ENCODE measurements around the gene ALDH16A1. TPM values are rescaled to one million over a fixed set of nuclear protein-coding genes. Genes with fewer than 3 reads are reported as not detected.

Gene ALDH16A1
- total and polyA plus RNA-seq, 10 of the 15 experiments (the other 5 are each of a cell fraction or from before 2014, with no cell fraction given) = 1.7 to 49.3 (median 18.1) TPM

GRCh38 chr19:49447485-49448431, 5.3 kb upstream of the ALDH16A1 start:
- Histone ChIP-seq H3K4me3 (no peak overlapping the region), H3K4me2 (ENCODE audit: control insufficient read depth, insufficient read depth) (no peak overlapping the region), H3K9ac (ENCODE audit: control insufficient read depth, insufficient read depth, low read length) (no peak overlapping the region), H3K9me3 (replicated peaks; ENCODE audit: control insufficient read depth, insufficient read depth, low read length) (no peaks in the 10 kb centered on the region), H3K4me1 (ENCODE audit: control insufficient read depth, insufficient read depth, low read length) (peaks cover 5% of the 10 kb centered on the region), H3K36me3 (ENCODE audit: control insufficient read depth in 2 of 2, insufficient read depth in 2 of 2, low read length in 1 of 2) (peaks cover 2 to 6% of the 10 kb centered on the region in 2 experiments; a peak in 3 of 4 replicates), H4K20me1 (ENCODE audit: control insufficient read depth, insufficient read depth) (no peaks in the 10 kb centered on the region; the same call in 1 of the 2 replicates), H2AFZ (ENCODE audit: control insufficient read depth, low read depth, low read length) (no peak overlapping the region), H3K27ac (ENCODE audit: control insufficient read depth, insufficient read depth) (no peak overlapping the region), H3K27me3 (replicated peaks in 1 of 2; ENCODE audit: control insufficient read depth in 2 of 2, insufficient read depth in 2 of 2, low read length in 1 of 2) (no peaks in the 10 kb centered on the region), H3K79me2 (ENCODE audit: control insufficient read depth, insufficient read depth, low read length) (peaks cover 19% of the 10 kb centered on the region)
- intact Hi-C loops (cut with micrococcal nuclease; ENCODE audit: unreplicated experiment) = no loop called here
- FAIRE-seq = no peak
- no peak for ATAC-seq
- RAD21 ChIA-PET (ENCODE audit: unreplicated experiment) = no interaction called here
- SMC1A ChIA-PET (ENCODE audit: uncharacterized antibody, unreplicated experiment) = interaction anchor here (0.9 to 3.4 kb wide), 2 partner anchors 23 to 26 kb away, joined by 4 to 11 read pairs; partner anchors contain the start of gene FLT3LG
- TF ChIP-seq ESRRA (IDR thresholded peaks at IDR 0.05; ENCODE audit: low read length) = no peak
- 0 out of 2 replicates have a peak, but pooled peaks have one; percentile 25 for TF ChIP-seq POLR2AphosphoS2 (IDR thresholded peaks at IDR 0.05; ENCODE audit: low read depth, low read length)
- POLR2A ChIA-PET = interaction anchor here (2.4 kb wide), 1 partner anchor 23 kb away, joined by 5 read pairs; no protein-coding TSS in a partner anchor
- WGBS (ENCODE audit: insufficient coverage, insufficient replicate concordance, low lambda C conversion rate, missing lambda C conversion rate) = 93% methylated on average over 27 of the region's 32 CpGs
- BruUV-seq (replicated peaks) = TSS peak; percentile 10
- CTCF ChIA-PET = interaction anchor here (0.6 to 1.3 kb wide), 3 partner anchors 25 to 170 kb away, joined by 3 to 5 read pairs (median 3); partner anchors contain the start of gene FLT3LG
- in situ Hi-C loops (cut with MboI) = no loop called here
- no peak for DNase-seq (ENCODE audit: low read depth, low spot score)

GRCh38 chr19:49448432-49448786, 4.6 kb upstream of the ALDH16A1 start:
- no peak for DNase-seq (ENCODE audit: low read depth, low spot score)
- Histone ChIP-seq H3K4me2 (ENCODE audit: control insufficient read depth, insufficient read depth) (no peak overlapping the region), H3K36me3 (ENCODE audit: control insufficient read depth in 2 of 2, insufficient read depth in 2 of 2, low read length in 1 of 2) (peaks cover 2 to 6% of the 10 kb centered on the region in 2 experiments; a peak in 3 of 4 replicates), H3K9ac (ENCODE audit: control insufficient read depth, insufficient read depth, low read length) (no peak overlapping the region), H3K27me3 (replicated peaks in 1 of 2; ENCODE audit: control insufficient read depth in 2 of 2, insufficient read depth in 2 of 2, low read length in 1 of 2) (no peaks in the 10 kb centered on the region), H3K27ac (ENCODE audit: control insufficient read depth, insufficient read depth) (no peak overlapping the region), H3K4me1 (ENCODE audit: control insufficient read depth, insufficient read depth, low read length) (peaks cover 5% of the 10 kb centered on the region), H3K9me3 (replicated peaks; ENCODE audit: control insufficient read depth, insufficient read depth, low read length) (no peaks in the 10 kb centered on the region), H4K20me1 (ENCODE audit: control insufficient read depth, insufficient read depth) (no peaks in the 10 kb centered on the region; the same call in 1 of the 2 replicates), H3K4me3 (no peak overlapping the region), H2AFZ (ENCODE audit: control insufficient read depth, low read depth, low read length) (no peak overlapping the region), H3K79me2 (ENCODE audit: control insufficient read depth, insufficient read depth, low read length) (peaks cover 19% of the 10 kb centered on the region)
- FAIRE-seq = no peak
- CTCF ChIA-PET = interaction anchor here (1.0 to 1.3 kb wide), 2 partner anchors 25 to 122 kb away, joined by 3 to 5 read pairs; partner anchors contain the start of gene FLT3LG
- BruUV-seq (replicated peaks) = no TSS peak
- RAD21 ChIA-PET (ENCODE audit: unreplicated experiment) = no interaction called here
- POLR2A ChIA-PET = interaction anchor here (2.4 kb wide), 1 partner anchor 22 kb away, joined by 5 read pairs; no protein-coding TSS in a partner anchor
- SMC1A ChIA-PET (ENCODE audit: uncharacterized antibody, unreplicated experiment) = interaction anchor here (0.9 kb wide), 1 partner anchor 25 kb away, joined by 4 read pairs; the partner anchor contains the start of gene FLT3LG
- in situ Hi-C loops (cut with MboI) = no loop called here
- intact Hi-C loops (cut with micrococcal nuclease; ENCODE audit: unreplicated experiment) = no loop called here
- WGBS (ENCODE audit: insufficient coverage, insufficient replicate concordance, low lambda C conversion rate, missing lambda C conversion rate) = 91% methylated on average over 5 of the region's 6 CpGs
- no peak for ATAC-seq
- no peak for TF ChIP-seq CHD1 (IDR thresholded peaks at IDR 0.05; ENCODE audit: low read depth, low read length)
- no peak for TF ChIP-seq TCF3 (IDR thresholded peaks at IDR 0.05; ENCODE audit: borderline replicate concordance, insufficient read depth, low read depth, low read length)
- no peak for TF ChIP-seq POLR2AphosphoS2 (IDR thresholded peaks at IDR 0.05; ENCODE audit: low read depth, low read length)
- no peak for TF ChIP-seq WRNIP1 (IDR thresholded peaks at IDR 0.05; ENCODE audit: borderline replicate concordance, low read depth, low read length)
- no peak for TF ChIP-seq CBX5 (IDR thresholded peaks at IDR 0.05; ENCODE audit: low read depth)
- TF ChIP-seq JUNB (IDR thresholded peaks at IDR 0.05) = no peak
- TF ChIP-seq IRF4 (IDR thresholded peaks at IDR 0.05; ENCODE audit: low read depth, low read length) = no peak
- no peak for TF ChIP-seq CEBPZ (IDR thresholded peaks at IDR 0.05; ENCODE audit: low read depth, low read length)
- TF ChIP-seq IRF5 (IDR thresholded peaks at IDR 0.05; ENCODE audit: borderline replicate concordance) = no peak
- no peak for TF ChIP-seq SREBF2 (IDR thresholded peaks at IDR 0.05; ENCODE audit: low read length)

Measured in GM12878 (cell line).